HL-60 (cell line): Measurements from ENCODE around the gene MRPL1.
"Not testable (repeated sequence)": the region's sequence is repeated elsewhere in the genome, so short reads cannot be mapped to it uniquely, and the experiment has no call there.

Source experiments
- GABPA ChIP-seq: IDR thresholded peaks from 2 replicates; pipeline ENCODE4 v1.6.1; 2012; ENCODE audit warnings: low read depth
- POLR2AphosphoS5 ChIP-seq: IDR thresholded peaks from 2 replicates; pipeline ENCODE4 v1.6.1; 2012; ENCODE audit warnings: low read depth
- REST ChIP-seq: IDR thresholded peaks from 2 replicates; pipeline ENCODE4 v1.6.1; 2012; ENCODE audit warnings: low read depth; ENCODE audit not compliant: insufficient replicate concordance
- SPI1 ChIP-seq: IDR thresholded peaks from 2 replicates; pipeline ENCODE4 v1.6.1; 2012; ENCODE audit warnings: low read depth, mild to moderate bottlenecking, borderline replicate concordance
- TF ChIP-seq, protein P1 (sequence below): IDR thresholded peaks from one replicate; pipeline ENCODE4 v1.5.1; 2011; ENCODE audit warnings: low read length, control low read depth, inconsistent platforms; ENCODE audit not compliant: insufficient read depth

DNA sequence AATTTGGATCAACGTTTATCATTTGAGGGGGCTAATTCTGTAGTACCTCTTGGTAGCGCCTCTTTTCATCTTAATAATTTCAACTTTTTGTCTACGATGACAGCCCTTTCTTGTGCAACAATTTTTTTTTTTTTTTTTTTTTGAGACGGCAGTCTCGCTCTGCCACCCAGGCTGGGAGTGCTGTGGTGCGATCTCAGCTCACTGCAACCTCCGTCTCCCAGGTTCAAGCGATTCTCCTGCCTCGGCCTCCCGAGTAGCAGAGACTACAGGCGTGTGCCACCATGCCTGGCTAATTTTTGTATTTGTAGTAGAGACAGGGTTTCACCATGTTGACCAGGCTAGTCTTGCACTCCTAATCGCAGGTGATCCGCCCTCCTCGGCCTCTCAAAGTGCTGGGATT lies 711 bp downstream of the MRPL1 start:
- TF ChIP-seq, protein P1, sequence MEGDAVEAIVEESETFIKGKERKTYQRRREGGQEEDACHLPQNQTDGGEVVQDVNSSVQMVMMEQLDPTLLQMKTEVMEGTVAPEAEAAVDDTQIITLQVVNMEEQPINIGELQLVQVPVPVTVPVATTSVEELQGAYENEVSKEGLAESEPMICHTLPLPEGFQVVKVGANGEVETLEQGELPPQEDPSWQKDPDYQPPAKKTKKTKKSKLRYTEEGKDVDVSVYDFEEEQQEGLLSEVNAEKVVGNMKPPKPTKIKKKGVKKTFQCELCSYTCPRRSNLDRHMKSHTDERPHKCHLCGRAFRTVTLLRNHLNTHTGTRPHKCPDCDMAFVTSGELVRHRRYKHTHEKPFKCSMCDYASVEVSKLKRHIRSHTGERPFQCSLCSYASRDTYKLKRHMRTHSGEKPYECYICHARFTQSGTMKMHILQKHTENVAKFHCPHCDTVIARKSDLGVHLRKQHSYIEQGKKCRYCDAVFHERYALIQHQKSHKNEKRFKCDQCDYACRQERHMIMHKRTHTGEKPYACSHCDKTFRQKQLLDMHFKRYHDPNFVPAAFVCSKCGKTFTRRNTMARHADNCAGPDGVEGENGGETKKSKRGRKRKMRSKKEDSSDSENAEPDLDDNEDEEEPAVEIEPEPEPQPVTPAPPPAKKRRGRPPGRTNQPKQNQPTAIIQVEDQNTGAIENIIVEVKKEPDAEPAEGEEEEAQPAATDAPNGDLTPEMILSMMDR: not testable (repeated sequence)
- TF ChIP-seq GABPA, SPI1, POLR2AphosphoS5, REST: not testable (repeated sequence)
